Hindlimb muscle (tissue), 1 donor: Measurements from ENCODE around the gene CCDC102A. TPM values are rescaled to one million over a fixed set of nuclear protein-coding genes. Genes with fewer than 3 reads are reported as not detected.
"Not testable (repeated sequence)": the region's sequence is repeated elsewhere in the genome, so short reads cannot be mapped to it uniquely, and the experiment has no call there.

Source experiments
- DNase-seq: peaks from one replicate; pipeline ENCODE4 v3.0.0-alpha.2; 2013
- polyA plus RNA-seq: library from polyadenylated mRNA; unstranded; fragments of 120-200 nt; gene quantifications from one replicate; pipeline ENCODE4 v1.2.1, GENCODE V29; 2013; ENCODE audit not compliant: insufficient read length

The CCDC102A gene
- 12.8 TPM for polyA plus RNA-seq

- peak; percentile 69 for DNase-seq
Observed at GRCh38 chr16:57536306-57537193, at the start of gene CCDC102A. TSS of gene CCDC102A (minus strand) at chr16:57536571. CDS start at chr16:57529177, 7,394 bp downstream.

- DNase-seq: no peak
Observed at GRCh38 chr16:57585051-57585687, 48.8 kb upstream of the CCDC102A start.

DNA sequence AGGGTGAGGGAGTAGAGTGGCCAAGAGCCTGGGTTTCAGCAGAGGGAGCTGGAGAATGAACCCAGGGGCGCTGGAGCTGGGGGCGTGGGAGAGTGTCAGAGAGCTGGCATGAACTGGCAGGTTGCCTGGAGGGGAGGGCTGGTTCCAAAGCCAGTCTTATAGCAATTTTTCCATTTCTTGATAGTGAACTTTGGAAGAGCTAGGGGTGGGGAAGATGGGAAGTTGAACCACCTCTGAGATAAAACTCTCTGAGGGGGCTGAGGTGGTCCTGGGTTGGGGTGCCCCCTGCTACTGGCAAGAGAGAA, 42.9 kb upstream of the CCDC102A start:
- DNase-seq: no peak

DNA sequence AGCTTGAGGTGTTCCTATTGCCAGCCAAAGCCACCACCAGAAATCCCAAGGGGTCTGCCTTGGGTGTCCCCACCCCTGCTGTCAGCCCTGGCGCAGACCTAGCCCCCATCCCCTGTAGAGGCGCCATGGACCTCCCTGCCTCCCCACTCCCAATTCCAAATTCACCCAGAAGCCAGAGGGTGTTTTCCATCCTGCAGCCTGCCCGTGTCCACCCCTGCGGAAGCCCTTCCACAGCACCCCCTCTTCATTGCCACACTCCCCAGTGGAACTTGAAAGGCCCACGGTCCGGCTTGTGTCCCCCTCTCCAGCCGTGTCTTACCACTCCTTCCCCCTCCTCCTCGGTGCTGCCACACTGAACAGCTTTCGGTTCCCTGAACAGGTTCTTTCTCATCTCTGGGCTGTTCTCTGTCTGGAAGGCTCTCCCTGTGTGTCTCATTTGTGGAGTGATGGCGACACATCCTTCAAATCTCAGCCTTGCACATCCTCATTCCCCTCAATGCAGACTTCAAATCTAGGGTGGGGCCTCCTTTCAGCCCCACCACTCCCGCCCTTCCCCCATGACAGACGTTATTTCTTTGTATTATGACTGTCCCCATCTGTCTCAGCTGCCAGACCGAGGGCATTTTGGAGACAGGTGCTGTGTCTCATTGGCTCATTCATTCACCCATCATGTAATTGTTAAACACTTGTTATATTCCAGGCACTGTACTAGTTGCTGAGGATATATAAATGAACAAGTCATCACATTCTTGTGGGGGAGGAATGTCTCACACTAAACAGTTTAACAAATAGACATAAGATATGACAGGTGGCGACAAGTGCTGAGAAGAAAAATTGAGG, 42.4 kb upstream of the CCDC102A start:
- no peak for DNase-seq

GRCh38 chr16:57577691-57578224, 41.4 kb upstream of the CCDC102A start:
- DNase-seq: no peak

DNA sequence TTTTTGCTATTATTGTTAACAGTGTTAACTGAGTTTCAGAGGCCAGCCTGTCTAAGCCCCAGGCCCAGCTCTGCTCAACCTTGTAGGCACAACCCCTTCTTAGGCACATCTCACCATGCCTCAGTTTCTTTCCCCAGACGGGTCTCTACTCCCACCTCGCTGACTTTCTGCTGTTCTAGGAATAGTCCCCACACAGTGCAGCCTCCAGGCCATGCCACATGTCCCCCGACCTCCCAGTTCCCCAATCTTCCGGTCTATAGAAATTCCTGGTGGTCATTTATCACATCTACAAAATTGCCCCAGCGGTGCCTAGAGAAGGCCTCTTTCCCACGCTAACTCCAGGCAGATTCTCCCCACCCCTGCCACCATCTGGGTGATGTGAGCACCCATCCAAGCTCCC, 40.8 kb upstream of the CCDC102A start:
- DNase-seq: no peak

DNA sequence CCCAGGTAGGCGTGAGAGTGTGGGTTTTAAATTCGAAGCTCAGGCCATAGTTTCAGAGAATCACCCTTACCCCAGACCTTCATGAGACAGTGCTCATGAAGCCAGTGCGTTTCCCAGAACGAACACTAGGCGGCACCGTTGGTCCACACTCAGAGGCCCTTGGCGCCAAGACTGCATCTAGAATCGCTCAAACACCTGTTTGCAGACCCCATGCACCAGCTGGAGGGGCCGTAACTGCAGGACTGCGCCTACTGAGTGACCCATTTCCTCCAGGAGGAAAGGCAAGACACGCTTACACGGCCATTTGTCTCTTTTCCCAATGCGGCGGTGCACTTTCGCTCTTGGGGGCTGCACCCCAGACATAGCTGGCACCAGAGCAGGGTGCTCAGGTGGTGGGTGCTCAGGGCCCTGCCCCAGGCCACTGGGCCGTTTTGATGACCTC, 40.1 kb upstream of the CCDC102A start:
- peak; percentile 81 for DNase-seq

DNA sequence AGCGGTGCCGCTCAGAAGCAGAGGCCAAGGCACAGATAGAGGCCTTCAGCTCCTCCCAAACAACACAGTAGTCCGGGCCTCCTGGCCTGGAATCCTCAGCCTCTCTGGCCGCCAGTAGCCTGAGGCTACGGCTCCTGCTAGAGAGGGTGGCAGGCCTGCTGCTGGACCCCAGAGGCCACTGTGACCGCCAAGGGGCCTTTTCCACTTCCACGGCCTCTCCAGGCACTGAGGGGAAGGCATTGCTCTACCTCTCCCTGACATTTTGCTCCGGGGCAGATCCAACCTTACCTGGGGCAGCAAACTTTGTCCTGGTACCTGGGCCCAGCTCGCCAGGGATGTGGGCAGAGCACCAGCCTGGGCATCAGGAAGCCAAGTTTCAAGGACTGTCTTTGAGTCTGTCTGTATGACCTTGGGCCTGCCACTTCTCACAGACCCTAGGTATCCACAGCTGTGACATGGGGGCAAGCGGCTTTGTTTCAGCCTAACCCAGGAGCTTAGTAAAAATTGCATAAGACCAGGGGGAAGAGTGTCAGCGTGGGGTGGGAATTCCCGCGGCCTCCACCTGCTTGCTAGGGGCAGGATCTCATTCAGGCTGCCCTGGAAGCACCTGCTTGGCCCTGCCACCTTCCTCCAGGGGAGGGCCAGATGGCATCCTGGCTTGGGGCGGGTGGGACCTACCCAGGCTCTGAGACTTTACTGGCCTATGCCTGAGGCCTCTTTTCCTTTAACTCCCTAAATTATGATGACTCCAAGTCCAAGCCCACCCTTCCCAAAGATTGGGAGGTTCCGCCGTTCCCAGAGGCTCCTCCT, 39.3 kb upstream of the CCDC102A start:
- no peak for DNase-seq

DNA sequence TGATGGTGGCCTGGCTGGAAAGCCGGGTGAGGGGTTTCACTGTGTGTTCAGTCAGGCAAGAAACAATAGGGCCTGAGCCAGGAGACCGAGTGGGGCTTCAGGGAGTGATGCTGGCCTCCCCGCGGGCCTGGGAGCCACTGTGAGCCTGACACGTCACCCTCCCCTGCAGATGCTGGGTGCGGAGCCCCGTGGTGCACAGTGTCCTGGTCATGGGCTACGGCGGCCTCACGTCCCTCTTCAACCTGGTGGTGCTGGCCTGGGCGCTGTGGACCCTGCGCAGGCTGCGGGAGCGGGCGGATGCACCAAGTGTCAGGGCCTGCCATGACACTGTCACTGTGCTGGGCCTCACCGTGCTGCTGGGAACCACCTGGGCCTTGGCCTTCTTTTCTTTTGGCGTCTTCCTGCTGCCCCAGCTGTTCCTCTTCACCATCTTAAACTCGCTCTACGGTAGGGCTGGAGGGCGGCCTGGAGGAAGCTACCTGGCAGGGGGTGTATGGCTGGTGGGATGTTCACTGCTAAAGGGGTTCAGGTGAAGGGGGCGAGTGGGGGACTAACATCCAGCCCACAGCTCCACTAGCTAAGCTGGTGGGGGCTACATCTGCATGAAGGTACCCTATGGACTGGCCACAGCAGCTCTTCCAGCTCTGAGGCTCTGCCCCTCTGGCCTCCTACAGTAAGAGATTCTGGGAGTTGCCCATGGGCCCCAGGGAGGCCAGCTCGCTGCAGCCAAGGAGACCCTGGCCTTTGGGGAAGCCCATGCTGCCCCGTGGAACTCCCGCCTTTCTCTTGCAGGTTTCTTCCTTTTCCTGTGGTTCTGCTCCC, 38.5 kb upstream of the CCDC102A start:
- no peak for DNase-seq

DNA sequence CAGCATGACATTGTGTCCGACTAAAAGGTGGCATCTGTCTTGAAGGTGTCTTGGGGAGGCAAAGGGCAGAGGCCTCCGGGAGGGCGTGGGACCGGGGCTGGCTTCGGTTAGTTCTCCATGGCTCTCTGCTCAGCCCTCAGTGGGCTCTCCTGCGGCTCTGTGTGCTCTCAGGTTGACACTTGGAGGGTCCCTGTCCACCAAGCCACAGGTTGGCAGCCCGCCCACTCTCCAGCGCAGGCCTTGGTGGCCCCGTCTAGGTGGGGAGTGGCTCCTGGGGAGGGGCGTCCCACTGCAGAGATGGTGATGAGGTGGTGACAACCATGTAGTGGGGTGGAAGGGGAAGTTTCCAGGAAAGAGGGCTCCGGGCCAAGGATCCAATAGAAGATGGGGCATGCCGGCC, 37.7 kb upstream of the CCDC102A start:
- no peak for DNase-seq

- no peak for DNase-seq
Observed at GRCh38 chr16:57572978-57573728, 36.8 kb upstream of the CCDC102A start.

- DNase-seq: no peak
Observed at GRCh38 chr16:57571098-57571497, 34.7 kb upstream of the CCDC102A start.

- DNase-seq: no peak
Observed at GRCh38 chr16:57570301-57571070, 34.1 kb upstream of the CCDC102A start.

DNA sequence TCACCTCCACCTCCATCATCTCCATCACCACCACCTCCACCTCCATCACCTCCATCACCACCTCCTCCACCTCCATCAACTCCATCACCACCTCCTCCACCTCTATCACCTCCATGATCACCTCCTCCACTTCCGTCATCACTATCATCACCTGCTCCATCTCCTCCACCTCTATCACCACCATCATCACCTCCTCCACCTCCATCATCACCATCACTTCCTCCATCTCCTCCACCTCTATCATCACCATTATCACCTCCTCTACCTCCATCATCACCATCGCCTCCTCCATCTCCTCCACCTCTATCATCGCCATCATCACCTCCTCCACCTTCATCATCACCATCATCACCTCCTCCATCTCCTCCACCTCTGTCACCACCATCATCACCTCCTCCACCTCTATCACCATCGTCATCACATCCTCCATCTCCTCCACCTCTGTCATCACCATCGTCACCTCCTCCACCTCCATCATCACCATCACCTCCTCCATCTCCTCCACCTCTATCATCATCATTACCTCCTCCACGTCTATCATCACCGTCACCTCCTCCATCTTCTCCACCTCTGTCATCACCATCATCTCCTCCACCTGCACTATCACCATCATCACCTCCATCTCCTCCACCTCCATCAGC, 33.1 kb upstream of the CCDC102A start:
- DNase-seq: no peak

DNA sequence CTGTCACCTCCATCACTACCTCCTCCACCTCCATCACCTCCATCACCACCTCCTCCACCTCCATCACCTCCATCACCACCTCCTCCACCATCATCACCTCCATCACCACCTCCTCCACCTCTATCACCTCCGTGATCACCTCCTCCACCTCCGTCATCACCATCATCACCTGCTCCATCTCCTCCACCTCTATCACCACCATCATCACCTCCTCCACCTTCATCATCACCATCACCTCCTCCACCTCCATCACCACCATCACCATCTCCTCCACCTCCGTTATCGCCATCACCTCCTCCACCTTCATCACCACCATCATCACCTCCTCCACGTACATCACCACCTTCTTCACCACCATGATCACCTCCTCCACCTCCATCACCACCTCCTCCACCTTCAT, 32.4 kb upstream of the CCDC102A start:
- not testable (repeated sequence) for DNase-seq

GRCh38 chr16:57568173-57568678, 31.9 kb upstream of the CCDC102A start:
- no peak for DNase-seq

GRCh38 chr16:57567691-57568090, 31.3 kb upstream of the CCDC102A start:
- no peak for DNase-seq

- no peak for DNase-seq
Observed at GRCh38 chr16:57566436-57566835, 30.1 kb upstream of the CCDC102A start.

- DNase-seq: no peak
Observed at GRCh38 chr16:57565461-57565860, 29.1 kb upstream of the CCDC102A start.
